Transverse colon (tissue), 4 donors: Measurements from ENCODE around the gene TPCN2.

Source experiments
- POLR2A ChIP-seq: fragments of 450-650 bp; IDR thresholded peaks from one replicate; pipeline ENCODE4 v1.6.1; 2016; ENCODE audit warnings: antibody characterized with exemption, mild to moderate bottlenecking, moderate library complexity
- POLR2AphosphoS5 ChIP-seq, 3 donors: sonication (generic); formaldehyde crosslinking; IDR thresholded peaks; one replicate each; pipeline ENCODE4 v1.6.1; 2016; ENCODE audit warnings: antibody characterized with exemption in 3 of 3
- TF ChIP-seq, protein P1 (sequence below), 5 experiments: fragments of 200-600 bp in 3 of 5; fragments of 450-650 bp in 2 of 5; sonication (generic) in 3 of 5; IDR thresholded peaks; 1 replicate in 2 of 5; 2 replicates in 3 of 5; pipeline ENCODE4 v1.5.1; 2016 to 2017; ENCODE audit warnings: antibody characterized with exemption in 5 of 5, inconsistent platforms in 3 of 5, mild to moderate bottlenecking in 2 of 5, moderate library complexity in 1 of 5

DNA sequence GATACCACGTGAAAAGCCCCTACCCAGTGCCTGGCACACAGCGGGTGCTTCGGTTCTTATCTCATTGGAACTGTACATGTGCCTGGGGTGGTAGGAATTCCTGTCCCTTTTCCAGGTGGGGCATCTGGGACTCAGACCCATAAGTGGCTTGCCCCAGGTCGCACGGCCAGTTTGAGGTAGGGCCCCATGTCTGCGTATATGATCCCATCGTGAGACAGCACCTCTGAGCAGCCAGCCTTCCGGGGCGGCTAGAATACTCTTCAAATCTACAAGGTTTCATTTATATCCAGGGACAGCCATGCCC lies 73.5 kb downstream of the TPCN2 start:
- TF ChIP-seq POLR2A (no peak), POLR2AphosphoS5 (IDR thresholded peaks at IDR 0.05) (no peak)
- TF ChIP-seq, protein P1, sequence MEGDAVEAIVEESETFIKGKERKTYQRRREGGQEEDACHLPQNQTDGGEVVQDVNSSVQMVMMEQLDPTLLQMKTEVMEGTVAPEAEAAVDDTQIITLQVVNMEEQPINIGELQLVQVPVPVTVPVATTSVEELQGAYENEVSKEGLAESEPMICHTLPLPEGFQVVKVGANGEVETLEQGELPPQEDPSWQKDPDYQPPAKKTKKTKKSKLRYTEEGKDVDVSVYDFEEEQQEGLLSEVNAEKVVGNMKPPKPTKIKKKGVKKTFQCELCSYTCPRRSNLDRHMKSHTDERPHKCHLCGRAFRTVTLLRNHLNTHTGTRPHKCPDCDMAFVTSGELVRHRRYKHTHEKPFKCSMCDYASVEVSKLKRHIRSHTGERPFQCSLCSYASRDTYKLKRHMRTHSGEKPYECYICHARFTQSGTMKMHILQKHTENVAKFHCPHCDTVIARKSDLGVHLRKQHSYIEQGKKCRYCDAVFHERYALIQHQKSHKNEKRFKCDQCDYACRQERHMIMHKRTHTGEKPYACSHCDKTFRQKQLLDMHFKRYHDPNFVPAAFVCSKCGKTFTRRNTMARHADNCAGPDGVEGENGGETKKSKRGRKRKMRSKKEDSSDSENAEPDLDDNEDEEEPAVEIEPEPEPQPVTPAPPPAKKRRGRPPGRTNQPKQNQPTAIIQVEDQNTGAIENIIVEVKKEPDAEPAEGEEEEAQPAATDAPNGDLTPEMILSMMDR (IDR thresholded peaks at IDR 0.05): no peak
